Osteoblast (primary cell): ENCODE data around the gene OR4M2. TPM values are rescaled to one million over a fixed set of nuclear protein-coding genes. Genes with fewer than 3 reads are reported as not detected.
"Not testable (repeated sequence)": the region's sequence is repeated elsewhere in the genome, so short reads cannot be mapped to it uniquely, and the experiment has no call there.

Experiments
- DNase-seq: peaks from one replicate; pipeline ENCODE4 v3.0.0; 2011; ENCODE audit warnings: low spot score, mixed read lengths; ENCODE audit not compliant: insufficient read length; ENCODE audit errors: missing footprints
- H2AFZ ChIP-seq: 2 replicates; pipeline ENCODE4 v1.6.0; 2011; ENCODE audit warnings: mild to moderate bottlenecking, low read length
- H3K27ac ChIP-seq: 2 replicates; pipeline ENCODE4 v1.5.1; 2011; ENCODE audit warnings: mild to moderate bottlenecking, low read depth, low read length, moderate library complexity
- H3K27me3 ChIP-seq: 2 replicates; pipeline ENCODE4 v1.6.0; 2012; ENCODE audit warnings: mild to moderate bottlenecking, control low read depth, inconsistent platforms, low read length, moderate library complexity; ENCODE audit not compliant: insufficient read depth
- H3K36me3 ChIP-seq: 2 replicates; pipeline ENCODE4 v1.5.1; 2011; ENCODE audit warnings: mild to moderate bottlenecking, low read length, control low read depth, moderate library complexity; ENCODE audit not compliant: insufficient read depth
- H3K4me1 ChIP-seq: 2 replicates; pipeline ENCODE4 v1.5.1; 2011; ENCODE audit warnings: mild to moderate bottlenecking, low read length, control low read depth, moderate library complexity; ENCODE audit not compliant: insufficient read depth
- H3K4me2 ChIP-seq: 2 replicates; pipeline ENCODE4 v1.6.0; 2011; ENCODE audit warnings: mild to moderate bottlenecking, low read length; ENCODE audit not compliant: insufficient read depth
- H3K4me3 ChIP-seq: fragments of 200-600 bp; sonication (generic); 3 replicates; pipeline ENCODE4 v1.5.1; 2012; ENCODE audit warnings: mild to moderate bottlenecking, low read length, inconsistent platforms; ENCODE audit not compliant: insufficient read depth
- H3K79me2 ChIP-seq: 2 replicates; pipeline ENCODE4 v1.6.0; 2012; ENCODE audit warnings: mild to moderate bottlenecking, low read length, control low read depth, inconsistent platforms; ENCODE audit not compliant: insufficient read depth
- H3K9me3 ChIP-seq: 2 replicates; pipeline ENCODE4 v1.5.1; 2011; ENCODE audit warnings: low read depth, low read length, control low read depth
- H4K20me1 ChIP-seq: 2 replicates; pipeline ENCODE4 v1.6.0; 2012; ENCODE audit warnings: mild to moderate bottlenecking, low read length, control low read depth; ENCODE audit not compliant: insufficient read depth
- total RNA-seq: library from RNA; depleted of rRNA; stranded (reverse); fragments of >200 nt; gene quantifications from 2 replicates; pipeline ENCODE4 v1.2.3, GENCODE V29; 2012

Gene OR4M2
- total RNA-seq, result not detected in 2 replicates

GRCh38 chr15:22080227-22080626 lies at the start of gene OR4M2:
Gene OR4M2 (plus strand): TSS chr15:22080527. CDS start chr15:22080625, 98 bp downstream.
- not testable (repeated sequence) for DNase-seq, H3K27ac ChIP-seq, H3K4me3 ChIP-seq, H3K27me3 ChIP-seq, H3K4me1 ChIP-seq, H4K20me1 ChIP-seq, H2AFZ ChIP-seq, H3K79me2 ChIP-seq, H3K9me3 ChIP-seq, H3K4me2 ChIP-seq, H3K36me3 ChIP-seq

GRCh38 chr15:22069267-22069666 lies 11.1 kb upstream of the OR4M2 start:
- H3K4me1 ChIP-seq, H3K36me3 ChIP-seq, H3K9me3 ChIP-seq, H3K27me3 ChIP-seq, H3K79me2 ChIP-seq, H3K4me2 ChIP-seq, H3K27ac ChIP-seq, DNase-seq, H3K4me3 ChIP-seq, H2AFZ ChIP-seq, H4K20me1 ChIP-seq: not testable (repeated sequence)

DNA sequence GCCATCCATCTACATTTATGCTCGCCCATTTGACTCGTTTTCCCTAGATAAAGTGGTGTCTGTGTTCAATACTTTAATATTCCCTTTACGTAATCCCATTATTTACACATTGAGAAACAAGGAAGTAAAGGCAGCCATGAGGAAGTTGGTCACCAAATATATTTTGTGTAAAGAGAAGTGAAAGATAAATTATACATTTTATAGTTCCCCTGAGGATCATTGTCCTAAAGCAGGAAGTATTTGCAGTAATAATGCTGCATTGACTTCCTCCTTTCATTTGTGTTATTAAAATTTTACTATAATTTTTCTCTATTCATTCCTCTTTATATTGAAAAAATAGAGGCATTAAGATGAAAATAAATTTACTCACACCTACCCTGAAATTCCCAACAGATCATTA lies 1.1 kb downstream of the OR4M2 start:
- H3K79me2 ChIP-seq, H3K4me2 ChIP-seq, H3K36me3 ChIP-seq, H3K9me3 ChIP-seq, H3K4me1 ChIP-seq, H4K20me1 ChIP-seq, H3K27ac ChIP-seq, DNase-seq, H3K4me3 ChIP-seq, H3K27me3 ChIP-seq, H2AFZ ChIP-seq: not testable (repeated sequence)

- H3K79me2 ChIP-seq, H4K20me1 ChIP-seq, H3K27me3 ChIP-seq, H3K36me3 ChIP-seq, H3K4me2 ChIP-seq, H3K9me3 ChIP-seq, H3K4me3 ChIP-seq, H3K4me1 ChIP-seq, H3K27ac ChIP-seq, DNase-seq, H2AFZ ChIP-seq: not testable (repeated sequence)
These were observed 18.4 kb downstream of the OR4M2 start for GRCh38 chr15:22098616-22099253.

DNA sequence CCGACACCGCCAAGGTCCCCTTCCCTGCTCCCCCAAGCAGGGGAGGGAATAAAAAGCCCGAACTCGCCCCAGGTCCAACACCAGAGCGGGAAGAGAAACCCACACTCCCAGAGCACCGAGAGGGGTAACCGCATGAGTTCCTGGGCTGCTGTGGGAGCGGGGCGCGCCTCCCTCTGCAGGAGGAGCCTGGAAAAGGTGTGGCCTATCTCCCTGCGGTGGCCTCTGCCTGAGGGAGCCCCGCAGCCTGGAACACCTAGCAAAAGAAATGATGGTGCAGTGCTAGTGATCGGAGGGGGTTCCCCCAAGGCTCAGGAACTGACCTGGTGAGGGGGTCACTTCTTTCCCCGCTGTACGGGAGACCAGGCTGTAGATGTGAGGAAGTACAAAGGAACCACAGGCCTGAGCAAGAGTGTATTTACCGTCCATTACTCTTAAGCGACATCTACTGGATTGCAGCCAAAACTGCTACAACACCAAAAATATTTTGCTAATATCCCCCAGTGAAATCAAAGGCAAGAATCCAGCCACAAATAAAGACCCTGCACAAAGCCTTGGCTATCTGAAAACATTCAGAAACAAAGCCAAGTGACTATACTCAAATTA lies 19.1 kb downstream of the OR4M2 start:
- H3K79me2 ChIP-seq, H3K9me3 ChIP-seq, H3K4me1 ChIP-seq, H3K27me3 ChIP-seq, H3K36me3 ChIP-seq, H2AFZ ChIP-seq, H3K4me3 ChIP-seq, H3K27ac ChIP-seq, H4K20me1 ChIP-seq, DNase-seq, H3K4me2 ChIP-seq: not testable (repeated sequence)

DNA sequence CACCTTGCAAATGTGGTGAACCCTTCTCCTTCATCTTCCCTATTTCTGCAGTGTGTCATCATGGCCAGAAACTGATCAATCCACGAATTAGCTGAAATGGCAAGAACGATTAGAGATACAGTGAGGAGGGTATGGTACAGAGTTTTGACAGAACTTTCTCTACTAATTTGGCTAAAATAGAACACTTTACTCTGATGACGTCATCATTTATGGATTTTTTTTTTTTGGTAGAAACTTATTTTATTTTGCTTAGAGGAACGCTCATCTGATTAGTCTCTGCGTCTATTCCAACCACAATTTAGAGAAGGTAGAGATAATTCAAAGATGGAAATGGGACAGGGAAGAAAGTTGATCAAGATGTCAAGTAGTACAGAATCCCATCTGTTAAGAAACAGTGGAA lies 41.7 kb downstream of the OR4M2 start:
- not testable (repeated sequence) for H3K4me1 ChIP-seq, DNase-seq, H3K4me2 ChIP-seq, H2AFZ ChIP-seq, H3K9me3 ChIP-seq, H3K4me3 ChIP-seq, H3K27ac ChIP-seq, H3K36me3 ChIP-seq, H3K27me3 ChIP-seq, H3K79me2 ChIP-seq, H4K20me1 ChIP-seq

Other genes with a start within 250 kb of the OR4M2 start
- not detected in 2 replicates for gene POTEB, start 202.8 kb upstream of the OR4M2 start, total RNA-seq